Testis (tissue), 3 donors: ENCODE measurements around the gene GALNT9. TPM values are rescaled to one million over a fixed set of nuclear protein-coding genes. Genes with fewer than 3 reads are reported as not detected.

Source experiments
- DNase-seq: peaks from one replicate; pipeline ENCODE4 v3.0.0-alpha.2; 2019
- H3K27ac ChIP-seq, 2 donors: fragments of 200-600 bp; sonication (generic); one replicate each; pipeline ENCODE4 v1.5.1; 2019
- H3K27me3 ChIP-seq: fragments of 200-600 bp; sonication (generic); one replicate; pipeline ENCODE4 v1.5.1; 2019
- H3K36me3 ChIP-seq: fragments of 200-600 bp; sonication (generic); one replicate; pipeline ENCODE4 v1.5.1; 2017; ENCODE audit warnings: low read depth; ENCODE audit errors: missing control alignments
- H3K4me1 ChIP-seq: fragments of 200-600 bp; sonication (generic); one replicate; pipeline ENCODE4 v1.5.1; 2019
- H3K4me3 ChIP-seq, 2 donors: fragments of 200-600 bp; sonication (generic); one replicate each; pipeline ENCODE4 v1.5.1; 2017 to 2019
- H3K9me3 ChIP-seq: fragments of 200-600 bp; sonication (generic); one replicate; pipeline ENCODE4 v1.5.1; 2017
- CTCF ChIP-seq, 3 experiments: fragments of 450-650 bp in 2 of 3; fragments of 200-600 bp in 1 of 3; sonication (generic) in 1 of 3; IDR thresholded peaks; one replicate each; pipeline ENCODE4 v1.5.1; 2016 to 2019; ENCODE audit warnings: antibody characterized with exemption in 3 of 3, mild to moderate bottlenecking in 2 of 3, moderate library complexity in 1 of 3
- POLR2A ChIP-seq: fragments of 450-650 bp; IDR thresholded peaks from one replicate; pipeline ENCODE4 v1.6.1; 2017; ENCODE audit warnings: antibody characterized with exemption, mild to moderate bottlenecking, moderate library complexity
- WGBS, 2 donors: methylation state at CpG; one replicate each; pipeline ENCODE4 v1.1.5; 2018; 5-methylcytosine and 5-hydroxymethylcytosine counted together
- intact Hi-C: fragments of 100-400 bp; cut with DNase I; formaldehyde crosslinking; loops from one replicate; pipeline ENCODE4 v1.15.1; 2023; ENCODE audit warnings: low total_unique reads
- polyA plus RNA-seq: library from polyadenylated mRNA; stranded (reverse); fragments of 350-450 nt; fragmentation: Illumina TruSeq; extraction: RNeasy Lipid Tissue Mini Kit (QIAGEN cat#74804); gene quantifications from one replicate; pipeline ENCODE4 v1.2.3, GENCODE V29; 2014; ENCODE audit warnings: low read depth, low replicate concordance; ENCODE audit not compliant: insufficient read depth
- total RNA-seq, 2 donors: library from RNA; depleted of rRNA; stranded (reverse); fragments of >200 nt; gene quantifications; one replicate each; pipeline ENCODE4 v1.2.3, GENCODE V29; 2016

The GALNT9 gene
- total and polyA plus RNA-seq, 3 donors from 2014 or later = 1.1 to 1.5 (median 1.3) TPM

GRCh38 chr12:132204793-132205270, 124.6 kb downstream of the GALNT9 start:
- WGBS, 2 donors = 36 to 44% methylated on average over 9 to 19 of the region's 20 CpGs
- TF ChIP-seq POLR2A (no peak), CTCF (IDR thresholded peaks at IDR 0.05) (no peak)
- no peak overlapping the region for H3K4me3 ChIP-seq
- H3K27ac ChIP-seq = no peak overlapping the region
- H3K9me3 ChIP-seq = no peaks in the 10 kb centered on the region
- no peaks in the 10 kb centered on the region for H3K27me3 ChIP-seq
- DNase-seq = no peak
- intact Hi-C loops = no loop called here
- H3K4me1 ChIP-seq = peaks cover 3% of the 10 kb centered on the region
- no peaks in the 10 kb centered on the region for H3K36me3 ChIP-seq

- Histone ChIP-seq H3K9me3 (no peaks in the 10 kb centered on the region), H3K4me1 (peaks cover 3% of the 10 kb centered on the region), H3K36me3 (no peaks in the 10 kb centered on the region), H3K27me3 (no peaks in the 10 kb centered on the region), H3K27ac (no peak overlapping the region), H3K4me3 (no peak overlapping the region)
- intact Hi-C loops = no loop called here
- no peak for DNase-seq
- 58 to 59% methylated on average over 32 to 33 of the region's 33 CpGs for WGBS, 2 donors
- TF ChIP-seq POLR2A = no peak
- TF ChIP-seq CTCF (IDR thresholded peaks at IDR 0.05) = no peak
Measured at GRCh38 chr12:132204063-132204792, 125.2 kb downstream of the GALNT9 start.

- no peaks in the 10 kb centered on the region for H3K27me3 ChIP-seq
- no peak for DNase-seq
- intact Hi-C loops = no loop called here
- no peaks in the 10 kb centered on the region for H3K9me3 ChIP-seq
- H3K4me3 ChIP-seq = no peak overlapping the region
- no peak for TF ChIP-seq POLR2A
- TF ChIP-seq CTCF (IDR thresholded peaks at IDR 0.05) = no peak
- WGBS, 2 donors = 83 to 86% methylated on average over 9 to 42 of the region's 42 CpGs
- H3K27ac ChIP-seq = no peak overlapping the region
- H3K4me1 ChIP-seq = peaks cover 3% of the 10 kb centered on the region
- no peaks in the 10 kb centered on the region for H3K36me3 ChIP-seq
Measured at GRCh38 chr12:132202929-132203721, 126.3 kb downstream of the GALNT9 start.

GRCh38 chr12:132201391-132202120, 127.8 kb downstream of the GALNT9 start:
- intact Hi-C loops = no loop called here
- 93% methylated on average over 9 to 21 of the region's 23 CpGs for WGBS, 2 donors
- no peaks in the 10 kb centered on the region for H3K27me3 ChIP-seq
- TF ChIP-seq CTCF (IDR thresholded peaks at IDR 0.05) = no peak
- no peak for TF ChIP-seq POLR2A
- no peaks in the 10 kb centered on the region for H3K36me3 ChIP-seq
- H3K9me3 ChIP-seq = no peaks in the 10 kb centered on the region
- H3K4me3 ChIP-seq = no peak overlapping the region
- peaks cover 3% of the 10 kb centered on the region for H3K4me1 ChIP-seq
- H3K27ac ChIP-seq = no peak overlapping the region
- no peak for DNase-seq
